Activated CD8-positive, alpha-beta memory T cell treated with anti-CD3 and anti-CD28 coated beads for 1 hour (primary cell): ENCODE results near the gene BCL2L13.

Source experiments
- DNase-seq, 2 donors: peaks; one replicate each; pipeline ENCODE4 v3.0.0-alpha.2; 2020; ENCODE audit warnings: low read depth in 1 of 2; ENCODE audit errors: extremely low read depth in 1 of 2

BCL2L13 gene, protein sequence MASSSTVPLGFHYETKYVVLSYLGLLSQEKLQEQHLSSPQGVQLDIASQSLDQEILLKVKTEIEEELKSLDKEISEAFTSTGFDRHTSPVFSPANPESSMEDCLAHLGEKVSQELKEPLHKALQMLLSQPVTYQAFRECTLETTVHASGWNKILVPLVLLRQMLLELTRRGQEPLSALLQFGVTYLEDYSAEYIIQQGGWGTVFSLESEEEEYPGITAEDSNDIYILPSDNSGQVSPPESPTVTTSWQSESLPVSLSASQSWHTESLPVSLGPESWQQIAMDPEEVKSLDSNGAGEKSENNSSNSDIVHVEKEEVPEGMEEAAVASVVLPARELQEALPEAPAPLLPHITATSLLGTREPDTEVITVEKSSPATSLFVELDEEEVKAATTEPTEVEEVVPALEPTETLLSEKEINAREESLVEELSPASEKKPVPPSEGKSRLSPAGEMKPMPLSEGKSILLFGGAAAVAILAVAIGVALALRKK

DNA sequence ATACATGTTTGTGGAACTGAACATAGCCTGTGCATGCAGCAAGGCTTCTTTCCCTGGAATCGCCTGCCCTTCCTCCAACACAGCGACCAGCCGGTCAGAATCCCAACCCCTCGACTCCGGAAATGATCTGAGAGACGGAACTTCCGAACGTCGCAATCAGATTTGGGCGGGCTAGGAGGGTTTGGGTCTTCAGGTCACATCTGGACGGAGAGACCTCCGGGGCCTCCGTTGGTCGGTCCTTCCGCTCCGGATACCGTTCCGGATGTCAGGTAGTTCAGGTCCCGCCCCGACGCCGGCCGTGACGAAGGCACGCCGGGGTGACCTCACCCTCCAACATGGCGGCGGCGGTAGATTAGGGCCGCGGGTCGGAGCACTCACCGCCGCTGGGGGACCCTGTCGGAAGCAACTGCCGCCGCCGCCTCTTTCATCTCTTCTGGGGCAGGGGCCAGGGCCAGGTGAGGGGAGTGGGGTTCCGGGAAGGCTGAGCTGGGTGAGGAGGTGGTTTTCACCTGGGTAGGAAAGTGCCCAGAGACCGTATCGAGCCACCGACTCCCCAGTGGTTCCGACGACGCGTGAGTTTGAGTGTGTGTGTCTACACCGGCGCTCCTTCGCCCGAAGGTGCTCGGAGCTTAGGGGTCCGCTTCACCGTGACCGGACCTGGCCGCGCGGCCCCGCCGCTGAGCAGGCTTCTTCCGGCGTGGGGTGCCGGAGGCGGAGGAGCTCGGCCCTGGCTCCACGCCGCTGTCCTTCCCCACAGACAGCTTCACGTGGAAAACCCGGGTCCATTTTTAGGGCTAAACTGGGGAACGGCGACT is at the start of gene BCL2L13:
BCL2L13 (plus strand) TSS at position 326 of the 815 bp plus-strand sequence. CDS start 16,955 bp downstream, outside the sequence.
- peak; percentile 67 to 82 for DNase-seq

DNA sequence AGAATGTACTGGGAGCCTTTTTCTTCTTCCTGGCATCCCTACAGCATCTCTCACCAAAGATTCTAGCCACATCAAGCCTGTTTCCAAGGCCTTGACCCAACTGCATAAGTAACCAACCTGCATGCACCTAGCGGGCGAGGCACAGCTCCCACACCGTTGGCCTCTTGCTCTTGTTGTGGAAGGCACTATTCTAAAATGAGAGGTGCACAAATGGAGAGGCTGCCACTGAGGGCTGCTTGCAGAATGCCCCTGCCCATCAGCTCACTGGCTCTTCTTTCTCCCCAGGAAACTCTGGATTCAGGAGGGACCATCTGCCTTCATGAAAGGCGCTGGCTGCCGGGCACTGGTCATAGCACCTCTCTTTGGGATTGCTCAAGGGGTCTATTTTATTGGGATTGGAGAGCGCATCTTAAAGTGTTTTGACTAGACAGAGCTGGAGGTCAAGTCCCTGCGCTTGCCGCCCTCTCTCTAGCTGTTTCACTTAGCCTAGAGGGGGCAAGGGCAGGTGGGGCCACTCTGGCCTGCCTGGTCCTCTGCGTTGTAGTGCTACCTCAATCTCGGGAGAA is 48.7 kb upstream of the BCL2L13 start:
- no peak for DNase-seq

DNA sequence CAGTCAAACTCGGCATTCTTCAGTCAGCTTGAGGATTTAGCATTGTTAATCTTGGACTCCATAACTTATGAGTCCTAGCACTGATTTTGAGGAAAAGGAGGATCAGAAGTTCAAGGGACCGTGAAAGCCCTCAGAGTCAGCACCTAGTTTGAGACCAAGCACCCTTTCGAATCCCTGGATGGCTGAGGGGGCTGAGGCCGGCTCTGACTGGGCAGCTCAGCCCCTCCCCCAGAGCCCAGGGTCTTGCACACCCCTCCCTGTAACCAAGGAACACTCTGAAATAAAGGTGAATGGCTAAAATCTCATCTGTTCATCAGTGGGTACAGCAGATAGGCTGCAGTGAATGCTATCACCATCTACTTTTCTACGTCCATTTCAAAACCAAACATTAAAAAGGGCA is 48.0 kb upstream of the BCL2L13 start:
- no peak for DNase-seq

DNA sequence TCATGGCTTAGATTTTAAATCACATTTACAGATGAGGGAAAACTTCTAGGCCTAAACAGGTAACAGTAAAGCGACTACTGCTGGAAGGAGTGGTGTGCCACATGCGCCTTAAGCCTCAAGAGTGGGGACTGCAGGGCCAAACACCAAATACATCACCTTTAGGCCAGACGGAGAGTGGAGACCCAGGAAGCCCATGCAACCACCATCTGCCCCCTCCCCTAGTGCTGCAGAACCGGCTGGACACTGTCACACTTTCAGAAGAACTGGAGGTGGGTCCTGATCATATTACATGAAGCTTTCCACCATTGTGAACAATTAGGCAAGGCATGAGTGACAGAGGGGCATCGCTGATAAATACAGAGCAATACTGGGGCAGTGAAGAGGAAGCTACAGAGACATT is 46.4 kb upstream of the BCL2L13 start:
- DNase-seq: no peak

DNA sequence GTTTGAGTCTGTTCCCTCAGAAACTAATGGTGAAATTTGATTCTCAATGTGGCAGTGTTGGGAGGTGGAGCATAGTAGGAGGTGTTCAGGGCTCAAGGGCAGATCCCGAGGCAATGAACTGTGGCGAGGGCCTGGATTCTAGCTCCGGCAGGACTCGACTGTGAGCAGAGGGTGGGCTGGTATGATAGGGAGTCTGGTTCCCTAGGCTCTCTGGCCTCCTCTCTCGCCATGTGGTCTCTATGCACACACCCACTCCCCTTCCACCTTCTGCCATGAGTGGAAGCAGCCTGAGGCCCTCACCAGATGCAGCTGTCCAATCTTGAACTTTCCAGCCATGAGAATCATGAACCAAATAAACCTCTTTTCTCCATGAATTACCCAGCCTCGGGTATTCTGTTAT is 42.3 kb upstream of the BCL2L13 start:
- no peak for DNase-seq

DNA sequence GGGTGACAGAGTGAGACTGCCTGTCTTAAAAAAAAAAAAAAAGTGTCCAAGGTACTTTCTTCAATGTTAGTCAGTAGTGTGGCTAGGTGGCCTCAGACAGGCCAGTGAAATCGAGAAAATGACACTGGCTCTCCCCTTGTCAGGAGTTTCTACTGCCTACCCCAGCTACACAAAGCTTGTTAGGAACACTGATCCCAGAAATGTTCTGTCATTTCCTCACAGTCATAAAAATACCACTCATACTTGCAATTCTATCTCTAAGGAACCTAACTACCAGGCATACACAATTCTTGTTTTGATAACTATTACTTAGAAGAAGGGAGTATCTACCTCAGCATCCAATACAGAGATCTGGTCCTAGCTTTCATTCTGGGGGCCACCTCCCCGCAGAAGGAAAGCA is 41.3 kb upstream of the BCL2L13 start:
- no peak for DNase-seq

DNA sequence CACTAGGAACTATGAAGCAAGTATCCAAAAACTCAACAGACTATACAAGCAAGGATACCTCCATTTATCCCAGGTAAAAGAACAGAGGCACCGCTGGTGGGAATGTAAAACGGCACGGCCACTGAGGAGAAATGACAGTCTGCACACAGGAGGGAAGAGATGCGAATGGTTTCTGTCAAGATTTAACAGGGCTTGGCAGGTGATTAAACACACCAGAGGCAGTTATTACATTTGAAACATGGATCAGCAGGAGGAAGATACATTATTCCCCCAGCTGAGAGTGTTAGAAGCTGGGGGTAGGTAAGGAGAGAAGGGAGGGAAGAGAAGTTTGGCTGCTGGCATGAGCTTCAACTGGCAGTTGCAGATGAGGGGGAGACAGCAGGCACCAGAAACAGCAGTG is 40.2 kb upstream of the BCL2L13 start:
- DNase-seq: no peak

DNA sequence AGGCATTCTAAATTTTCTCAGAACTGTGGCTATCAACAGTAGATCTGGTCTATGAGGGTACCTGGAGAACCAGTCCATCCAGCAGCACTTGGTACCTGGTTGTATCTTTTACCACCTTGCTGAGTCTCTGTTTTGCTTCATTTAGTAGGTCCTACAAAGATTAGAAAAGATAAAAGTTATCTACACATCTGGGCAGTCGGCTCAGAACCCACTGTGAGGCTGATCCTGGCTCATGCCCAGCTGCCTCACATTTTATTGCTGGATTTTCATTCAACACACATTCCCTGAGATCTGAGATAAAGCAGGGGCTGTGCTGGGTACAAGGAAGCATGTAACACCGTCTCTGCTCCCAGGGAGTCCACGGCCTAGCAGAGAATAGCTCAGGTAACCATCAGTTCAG is 37.5 kb upstream of the BCL2L13 start:
- DNase-seq: no peak

DNA sequence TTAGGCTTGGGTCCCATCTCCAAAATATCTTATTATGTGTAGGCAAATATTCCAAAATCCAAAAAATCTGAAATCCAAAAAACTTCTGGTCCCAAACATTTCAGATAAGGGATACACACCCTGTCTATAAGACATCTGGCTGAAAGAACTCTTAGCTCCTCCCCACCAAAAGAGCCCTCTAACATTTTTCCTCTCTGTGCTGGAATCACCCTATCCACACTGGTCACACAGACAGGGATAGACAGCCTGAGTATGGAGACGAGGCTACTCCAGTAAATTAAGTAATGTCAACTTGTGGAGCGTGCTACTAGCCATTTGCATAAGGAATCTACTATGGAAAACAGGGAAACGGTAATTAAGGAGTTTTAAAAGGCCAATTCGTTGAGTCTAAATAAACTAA is 34.9 kb upstream of the BCL2L13 start:
- DNase-seq: no peak

DNA sequence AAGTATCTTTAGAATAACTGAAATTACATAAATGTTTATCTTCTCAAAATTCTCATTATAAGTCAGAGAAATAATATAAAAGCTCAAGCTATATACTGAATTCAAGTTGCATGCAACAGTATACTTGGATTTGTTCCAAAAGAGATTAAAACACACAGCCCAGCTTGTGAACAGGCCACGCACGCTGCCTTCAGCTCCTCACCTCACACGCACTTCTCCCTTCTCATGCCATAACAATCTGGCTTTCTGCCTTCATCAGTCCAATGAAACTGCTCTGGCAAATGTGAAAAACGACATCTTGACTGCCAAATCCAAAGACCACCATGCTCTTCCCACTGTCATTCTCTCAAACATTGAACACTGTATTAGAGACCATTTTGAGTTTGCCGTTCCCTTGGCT is 32.1 kb upstream of the BCL2L13 start:
- no peak for DNase-seq

DNA sequence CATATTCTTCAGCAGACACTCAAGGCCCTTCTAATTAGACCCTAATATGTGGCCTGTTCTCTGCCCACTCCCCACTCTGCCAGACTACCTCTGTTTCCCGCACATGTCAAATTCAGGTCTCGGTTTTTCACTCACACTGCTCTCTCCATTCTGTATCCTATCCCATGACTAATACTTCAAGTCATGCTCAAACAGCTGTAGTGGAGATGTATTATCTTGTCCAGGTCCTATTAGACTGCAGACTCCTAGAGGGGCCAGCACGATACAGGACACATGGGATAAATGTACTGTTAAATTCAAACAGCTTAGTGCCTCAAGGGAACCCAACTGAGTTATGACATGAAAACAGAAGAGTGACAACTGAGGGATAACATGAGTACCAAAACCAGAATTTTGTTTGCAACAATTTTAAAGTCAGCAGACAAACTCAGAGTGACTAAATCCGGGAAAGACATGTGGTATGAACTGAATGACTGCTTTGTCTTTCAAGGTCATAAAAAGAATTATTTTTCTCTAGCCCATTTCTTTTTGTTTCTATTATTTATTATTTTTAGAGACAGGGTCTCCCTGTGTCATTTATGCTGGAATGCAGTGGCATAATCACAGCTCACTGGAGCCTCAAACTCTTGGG is 30.6 kb upstream of the BCL2L13 start:
- no peak for DNase-seq

DNA sequence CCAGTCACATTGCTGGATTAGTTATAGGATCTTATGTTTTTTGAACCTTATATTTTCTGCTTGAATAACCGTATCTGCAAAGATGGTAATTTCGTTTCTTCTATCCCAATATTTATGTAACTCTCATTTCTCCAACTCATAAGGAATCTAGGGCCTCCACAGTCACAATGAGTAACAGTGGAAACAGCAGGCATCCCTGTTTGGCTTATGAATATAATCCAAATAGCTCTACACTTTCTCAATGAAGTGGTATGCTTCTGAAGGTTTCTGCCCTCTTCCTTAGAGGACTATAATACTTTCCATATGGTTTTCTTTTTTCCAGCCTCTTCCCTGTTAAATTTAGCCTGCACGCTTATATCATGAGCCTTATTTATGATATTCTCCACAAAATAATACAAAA is 26.5 kb upstream of the BCL2L13 start:
- DNase-seq: no peak

DNA sequence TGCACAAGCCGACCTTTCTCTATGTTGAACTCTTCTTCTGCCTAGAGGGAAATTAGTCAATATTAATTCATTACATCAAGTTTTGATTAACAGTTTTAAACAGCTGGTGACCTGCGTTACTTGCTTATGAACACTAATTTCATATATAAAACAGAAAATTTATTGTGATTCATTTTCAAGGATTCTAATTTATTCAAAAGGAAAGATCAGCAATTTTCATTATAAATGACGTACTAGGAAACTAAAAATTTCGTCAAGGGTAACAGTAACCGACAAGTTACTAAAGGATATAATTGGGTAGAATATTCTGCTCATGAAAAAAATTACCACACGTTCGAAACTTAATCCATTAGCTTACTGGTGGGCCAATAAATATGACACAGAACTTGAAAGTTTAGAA is 25.3 kb upstream of the BCL2L13 start:
- DNase-seq: no peak

DNA sequence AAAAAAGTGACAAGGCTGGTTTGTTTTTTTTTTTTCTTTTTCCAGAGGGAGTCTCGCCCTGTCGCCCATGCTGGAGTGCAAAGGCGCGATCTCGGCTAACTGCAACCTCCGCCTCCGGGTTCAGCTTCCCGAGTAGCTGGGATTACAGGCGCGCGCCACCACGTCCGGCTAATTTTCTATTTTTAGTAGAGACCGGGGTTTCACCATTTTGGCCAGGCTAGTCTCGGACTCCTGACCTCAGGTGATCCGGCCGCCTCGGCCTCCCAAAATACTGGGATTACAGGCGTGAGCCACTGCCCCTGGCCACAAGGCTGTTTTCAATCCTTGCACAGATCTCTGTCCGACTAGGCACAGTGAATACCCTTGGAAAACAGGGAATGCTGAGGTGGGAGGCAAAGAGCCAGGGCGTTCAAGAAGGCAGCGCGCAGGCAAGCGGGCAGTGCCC is 10.6 kb upstream of the BCL2L13 start:
- no peak for DNase-seq

DNA sequence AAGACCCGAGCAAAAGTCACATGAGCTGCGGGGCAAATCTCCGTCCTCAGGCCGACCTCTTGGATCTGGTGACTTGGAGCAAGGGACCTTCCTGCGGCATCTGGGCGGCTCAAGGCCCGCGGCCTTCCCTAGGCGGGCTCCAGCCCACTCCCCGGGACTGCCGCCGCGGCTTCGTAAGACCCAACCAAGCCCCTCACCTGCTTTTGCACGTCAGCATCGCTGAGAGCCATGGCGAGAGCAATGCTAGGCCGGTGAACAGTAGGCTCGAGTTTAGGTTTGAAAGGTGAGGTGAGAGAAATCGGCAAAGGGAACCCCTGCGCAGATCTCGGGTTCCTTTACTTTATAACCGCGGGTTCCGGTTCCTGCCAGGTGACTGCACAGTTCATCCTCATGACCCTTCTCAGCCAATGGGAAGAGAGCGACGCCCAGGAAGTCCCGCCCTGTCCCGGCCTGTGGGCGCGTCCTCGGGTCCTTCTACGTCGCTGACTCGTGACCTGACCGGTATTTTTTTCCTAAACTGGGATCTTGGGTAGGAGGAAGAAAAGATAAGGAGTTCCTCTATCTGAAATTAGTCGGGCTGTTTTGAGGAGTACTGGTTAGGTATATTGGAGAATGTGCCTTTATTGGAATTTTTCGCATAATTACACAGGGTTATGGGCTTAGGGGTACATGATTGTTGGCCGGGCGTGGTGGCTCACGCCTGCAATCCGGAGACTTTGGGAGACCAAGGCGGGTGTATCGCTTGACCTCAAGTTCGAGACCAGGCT is 10.0 kb upstream of the BCL2L13 start, which contains the start of gene ATP6V1E1:
ATP6V1E1 (minus strand) TSS at position 344 of the 767 bp plus-strand sequence; CDS start at position 230, 114 bp downstream.
- peak; percentile 77 to 89 for DNase-seq

DNA sequence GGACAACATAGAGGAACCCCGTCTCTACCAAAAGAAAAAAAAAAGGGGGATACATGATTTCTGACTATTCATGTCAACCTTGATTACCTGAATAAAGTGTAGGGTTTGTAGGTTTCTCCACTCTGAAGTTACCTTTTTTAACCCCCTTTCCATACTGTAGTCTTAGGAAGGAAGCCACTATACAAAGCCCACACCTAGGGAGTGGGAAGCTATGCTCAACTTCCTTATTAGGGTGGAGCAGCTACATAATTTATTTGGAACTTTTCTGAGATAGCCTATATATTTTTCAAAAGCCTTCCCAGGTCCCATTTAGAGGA is 9.4 kb upstream of the BCL2L13 start:
- DNase-seq: no peak

DNA sequence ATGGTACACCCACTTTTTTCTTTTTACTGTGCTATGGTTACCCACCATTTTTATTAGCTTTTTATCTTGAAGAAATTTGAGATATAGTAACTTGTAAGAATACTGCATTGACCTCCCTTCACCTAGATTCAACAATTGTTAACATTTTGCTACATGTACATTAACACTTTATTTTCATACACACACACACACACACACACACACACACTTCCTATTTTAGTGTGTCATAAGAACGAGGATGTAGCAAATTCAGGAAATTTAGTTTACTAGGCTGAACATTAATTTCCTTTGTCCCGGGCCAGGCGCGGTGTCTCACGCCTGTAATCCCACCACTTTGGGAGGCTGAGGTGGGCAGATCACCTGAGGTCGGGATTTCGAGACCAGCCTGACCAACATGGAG is 8.9 kb upstream of the BCL2L13 start:
- no peak for DNase-seq

DNA sequence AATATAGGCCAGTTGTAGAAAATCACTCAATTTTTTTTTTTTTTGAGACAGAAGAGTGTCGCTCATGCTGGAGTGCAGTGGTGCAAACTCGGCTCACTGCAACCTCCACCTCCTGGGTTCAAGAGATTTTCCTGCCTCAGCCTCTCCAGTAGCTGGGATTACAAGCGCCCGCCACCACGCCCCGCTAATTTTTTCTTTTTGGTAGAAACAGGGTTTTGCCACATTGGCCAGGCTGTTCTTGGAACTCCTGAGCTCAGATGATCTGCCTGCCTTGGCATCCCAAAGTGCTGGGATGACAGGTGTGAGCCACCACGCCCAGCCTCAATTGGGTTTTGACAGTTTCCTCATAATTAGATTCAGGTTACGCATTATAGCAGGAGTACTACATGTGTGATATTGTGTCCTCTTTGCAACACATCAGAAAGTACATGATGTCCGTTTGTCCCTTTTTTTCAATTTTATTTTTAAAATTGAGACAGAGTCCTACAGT is 7.4 kb upstream of the BCL2L13 start:
- DNase-seq: no peak

DNA sequence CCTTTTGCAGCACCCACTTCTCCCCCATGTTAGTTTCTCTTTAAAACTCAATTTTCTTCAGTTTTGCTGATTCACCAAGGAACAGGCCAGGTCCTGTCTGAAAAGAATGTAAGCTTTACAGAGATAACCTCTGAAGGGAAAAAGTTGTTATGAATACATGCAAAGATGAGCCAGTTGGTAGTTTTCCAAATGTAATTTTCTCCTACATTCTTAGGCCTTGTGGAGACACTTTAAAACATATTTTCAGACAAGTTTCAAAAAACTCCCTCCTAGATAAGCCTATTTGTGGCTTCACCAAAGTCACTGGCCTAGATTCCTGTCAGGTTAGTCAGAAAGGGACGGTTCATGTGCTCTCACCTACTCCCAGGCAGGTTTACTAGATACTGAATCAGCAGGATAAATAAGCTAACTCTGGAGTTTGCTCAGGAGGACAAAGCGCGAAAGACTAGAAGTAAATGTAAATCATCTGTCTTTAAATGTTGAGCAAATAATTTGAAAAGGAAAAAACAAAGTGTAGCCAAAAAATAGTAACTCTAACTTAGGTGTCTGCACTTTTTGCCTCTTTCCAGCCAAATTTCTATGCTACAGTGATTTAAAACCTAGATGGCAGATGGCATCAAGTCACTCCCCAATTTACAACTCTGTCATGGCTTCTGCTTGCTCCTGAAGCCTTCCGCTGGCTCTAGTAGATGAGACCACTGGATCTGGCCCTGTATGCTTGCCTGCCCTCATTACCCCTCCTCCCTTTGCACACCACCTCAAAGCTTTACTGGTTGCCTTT is 5.2 kb upstream of the BCL2L13 start:
- DNase-seq: no peak

DNA sequence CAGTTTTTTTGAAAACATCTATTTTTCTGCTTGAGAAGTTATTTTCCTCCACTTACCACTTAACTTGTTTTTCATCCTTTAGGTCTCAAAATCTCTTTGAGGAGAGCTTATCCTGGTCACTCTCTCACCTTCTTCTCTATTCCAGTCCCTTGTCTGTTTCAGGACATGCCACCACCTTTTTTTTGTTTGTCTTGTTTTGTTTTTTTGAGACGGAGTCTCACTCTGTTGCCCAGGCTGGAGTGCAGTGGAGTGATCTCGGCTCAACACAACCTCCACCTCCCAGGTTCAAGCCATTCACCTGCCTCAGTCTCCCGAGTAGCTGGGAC is 4.6 kb upstream of the BCL2L13 start:
- DNase-seq: no peak
